Right lobe of liver (tissue), 6 donors: ENCODE data around the gene STK31. TPM values are rescaled to one million over a fixed set of nuclear protein-coding genes. Genes with fewer than 3 reads are reported as not detected.
"Not testable (repeated sequence)": the region's sequence is repeated elsewhere in the genome, so short reads cannot be mapped to it uniquely, and the experiment has no call there.

ENCODE experiments used
- ATAC-seq, 4 donors: fragments of 200-7000 bp; cut with Tn5 transposase; one replicate each; pipeline ENCODE4 v1.9.1; 2020; ENCODE audit warnings: mild to moderate bottlenecking in 4 of 4, moderate library complexity in 4 of 4
- DNase-seq, 3 donors: peaks; one replicate each; pipeline ENCODE4 v3.0.0-alpha.2; 2020
- H3K27ac ChIP-seq, 3 donors: fragments of 200-600 bp; one replicate each; pipeline ENCODE4 v1.8.0; 2022
- H3K27me3 ChIP-seq, 2 donors: fragments of 200-600 bp; one replicate each; pipeline ENCODE4 v1.8.0; 2022
- H3K36me3 ChIP-seq, 4 donors: fragments of 200-600 bp; sonication (generic) in 1 of 4; one replicate each; pipeline versions ENCODE4 v1.5.1 to v1.8.0; 2017 to 2022; ENCODE audit warnings: control low read depth in 1 of 4
- H3K4me1 ChIP-seq, 4 donors: fragments of 200-600 bp; sonication (generic) in 1 of 4; one replicate each; pipeline versions ENCODE4 v1.5.1 to v1.8.0; 2017 to 2022; ENCODE audit warnings: control low read depth in 1 of 4
- H3K4me3 ChIP-seq, 3 donors: fragments of 200-600 bp; one replicate each; pipeline ENCODE4 v1.8.0; 2022
- H3K9me3 ChIP-seq, 4 donors: fragments of 200-600 bp; sonication (generic) in 1 of 4; one replicate each; pipeline versions ENCODE4 v1.5.1 to v1.8.0; 2017 to 2022; ENCODE audit warnings: control low read depth in 1 of 4
- POLR2A ChIP-seq: fragments of 450-650 bp; IDR thresholded peaks from one replicate; pipeline ENCODE4 v1.6.1; 2017; ENCODE audit warnings: antibody characterized with exemption, mild to moderate bottlenecking
- WGBS: methylation state at CpG from one replicate; pipeline ENCODE4 v1.1.6; 2018; ENCODE audit warnings: low coverage, low lambda C conversion rate; ENCODE audit not compliant: insufficient coverage; ENCODE audit errors: missing lambda C conversion rate; 5-methylcytosine and 5-hydroxymethylcytosine counted together
- intact Hi-C, 2 donors: fragments of 100-400 bp; cut with DNase I; formaldehyde crosslinking; loops; one replicate each; pipeline versions ENCODE4 v1.11.2 to v1.14.1; 2022
- total RNA-seq, 6 experiments: library from RNA; depleted of rRNA in 2 of 6; stranded (reverse); fragments of >200 nt in 2 of 6; fragmentation: NEBNext Ultra II Directional in 3 of 6; extraction: Animal tissue kit (Norgen Biotek cat#: 25700) in 3 of 6; gene quantifications; one replicate each; pipeline versions ENCODE4 v1.1.0 to v1.2.4, GENCODE V29; 2016 to 2023
- TF ChIP-seq, protein P1 (sequence below), 4 donors: fragments of 200-600 bp in 3 of 4; fragments of 450-650 bp in 1 of 4; IDR thresholded peaks; one replicate each; pipeline versions ENCODE4 v1.5.1 to v1.8.0; 2016 to 2022; ENCODE audit warnings: antibody characterized with exemption in 4 of 4, mild to moderate bottlenecking in 2 of 4
- donor health status: DM: no; HTN: yes; CAD: no.
- donor health status: DM: no; HTN: no; CAD: no.
- donor health status: DM: no; HTN: no; CAD: no.
- donor health status: DM: no; HTN: yes; CAD: no.
- donor health status: DM: no; HTN: yes; CAD: no.

STK31 gene
- total RNA-seq, 6 experiments from 2014 or later = 0.13 to 0.62 (median 0.32) TPM; not detected in 1

GRCh38 chr7:23715099-23715498, 5.1 kb downstream of the STK31 start:
- Histone ChIP-seq H3K27me3 (no peaks in the 10 kb centered on the region), H3K4me1 (no peaks in the 10 kb centered on the region), H3K9me3 (no peaks in the 10 kb centered on the region), H3K27ac (no peak overlapping the region), H3K36me3 (no peaks in the 10 kb centered on the region), H3K4me3 (no peak overlapping the region)
- ATAC-seq (no peak), DNase-seq (no peak)
- intact Hi-C loops = no loop called here
- 68% methylated on average over 6 of the region's 6 CpGs for WGBS
- TF ChIP-seq POLR2A = no peak
- TF ChIP-seq, protein P1, sequence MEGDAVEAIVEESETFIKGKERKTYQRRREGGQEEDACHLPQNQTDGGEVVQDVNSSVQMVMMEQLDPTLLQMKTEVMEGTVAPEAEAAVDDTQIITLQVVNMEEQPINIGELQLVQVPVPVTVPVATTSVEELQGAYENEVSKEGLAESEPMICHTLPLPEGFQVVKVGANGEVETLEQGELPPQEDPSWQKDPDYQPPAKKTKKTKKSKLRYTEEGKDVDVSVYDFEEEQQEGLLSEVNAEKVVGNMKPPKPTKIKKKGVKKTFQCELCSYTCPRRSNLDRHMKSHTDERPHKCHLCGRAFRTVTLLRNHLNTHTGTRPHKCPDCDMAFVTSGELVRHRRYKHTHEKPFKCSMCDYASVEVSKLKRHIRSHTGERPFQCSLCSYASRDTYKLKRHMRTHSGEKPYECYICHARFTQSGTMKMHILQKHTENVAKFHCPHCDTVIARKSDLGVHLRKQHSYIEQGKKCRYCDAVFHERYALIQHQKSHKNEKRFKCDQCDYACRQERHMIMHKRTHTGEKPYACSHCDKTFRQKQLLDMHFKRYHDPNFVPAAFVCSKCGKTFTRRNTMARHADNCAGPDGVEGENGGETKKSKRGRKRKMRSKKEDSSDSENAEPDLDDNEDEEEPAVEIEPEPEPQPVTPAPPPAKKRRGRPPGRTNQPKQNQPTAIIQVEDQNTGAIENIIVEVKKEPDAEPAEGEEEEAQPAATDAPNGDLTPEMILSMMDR (IDR thresholded peaks at IDR 0.05) = no peak

DNA sequence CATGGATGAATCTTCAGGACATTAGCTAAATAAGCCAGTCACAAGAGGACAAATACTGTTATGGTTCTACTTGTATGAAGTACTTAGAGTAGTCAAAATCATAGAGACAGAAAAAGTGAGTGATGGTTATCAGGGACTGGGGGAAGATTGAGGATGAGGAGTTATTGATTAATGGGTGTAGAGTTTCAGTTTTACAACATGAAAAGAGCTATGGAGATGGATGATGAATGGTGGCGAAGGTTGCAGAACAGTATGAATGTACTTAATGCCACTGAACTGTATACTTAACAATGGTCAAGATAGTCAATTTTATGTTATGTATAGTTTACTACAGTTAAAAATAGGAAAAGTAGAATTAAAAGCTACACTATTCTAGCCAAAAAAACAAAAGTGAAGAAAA, 7.8 kb downstream of the STK31 start:
- Histone ChIP-seq H3K9me3 (no peaks in the 10 kb centered on the region), H3K27ac (no peak overlapping the region), H3K27me3 (no peaks in the 10 kb centered on the region), H3K36me3 (no peaks in the 10 kb centered on the region), H3K4me1 (no peaks in the 10 kb centered on the region), H3K4me3 (no peak overlapping the region)
- intact Hi-C loops = no loop called here
- no peak for TF ChIP-seq POLR2A
- TF ChIP-seq, protein P1 (IDR thresholded peaks at IDR 0.05) = no peak
- 88% methylated on average over 1 of the region's 1 CpG for WGBS
- DNase-seq = no peak
- ATAC-seq = no peak

GRCh38 chr7:23721456-23721855, 11.4 kb downstream of the STK31 start:
- no peaks in the 10 kb centered on the region for H3K4me1 ChIP-seq
- no peaks in the 10 kb centered on the region for H3K9me3 ChIP-seq
- no peaks in the 10 kb centered on the region for H3K27me3 ChIP-seq
- no peaks in the 10 kb centered on the region for H3K36me3 ChIP-seq
- no peak overlapping the region for H3K4me3 ChIP-seq
- WGBS = 92% methylated on average over 4 of the region's 4 CpGs
- ATAC-seq (no peak), DNase-seq (no peak)
- TF ChIP-seq, protein P1 (IDR thresholded peaks at IDR 0.05) = no peak
- no peak for TF ChIP-seq POLR2A
- intact Hi-C loops = no loop called here
- H3K27ac ChIP-seq = no peak overlapping the region

- H3K4me1 ChIP-seq, H3K4me3 ChIP-seq, H3K27me3 ChIP-seq, H3K27ac ChIP-seq, DNase-seq, ATAC-seq, H3K36me3 ChIP-seq, intact Hi-C loops, H3K9me3 ChIP-seq: not testable (repeated sequence)
- 76% methylated on average over 6 of the region's 21 CpGs for WGBS
Observed at GRCh38 chr7:23722587-23723216, 12.7 kb downstream of the STK31 start.

DNA sequence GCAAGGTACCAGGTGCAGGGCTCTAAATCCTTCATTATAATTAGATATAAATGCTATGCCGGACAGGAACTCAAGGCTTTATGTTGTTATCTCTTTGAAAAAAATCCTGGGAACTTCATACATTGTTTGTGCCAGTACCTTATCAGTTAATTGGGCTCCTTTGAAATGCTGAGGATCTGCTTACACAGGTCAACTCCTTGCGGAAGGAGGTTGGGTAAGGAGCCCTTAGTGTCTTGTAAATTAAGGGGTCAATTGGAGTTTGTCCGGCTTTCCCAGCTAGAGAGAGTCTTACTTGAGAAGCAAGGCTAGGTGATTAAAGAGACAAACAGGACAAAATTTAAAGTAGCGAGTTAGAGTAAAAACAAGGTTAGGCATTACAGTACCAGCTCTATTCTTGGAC, 14.1 kb downstream of the STK31 start:
- H3K4me3 ChIP-seq, H3K27me3 ChIP-seq, ATAC-seq, H3K4me1 ChIP-seq, DNase-seq, H3K27ac ChIP-seq, H3K9me3 ChIP-seq, H3K36me3 ChIP-seq, intact Hi-C loops: not testable (repeated sequence)
- 49% methylated on average over 3 of the region's 4 CpGs for WGBS

GRCh38 chr7:23742051-23742450, 32.0 kb downstream of the STK31 start:
- ATAC-seq (no peak), DNase-seq (no peak)
- H3K36me3 ChIP-seq = no peaks in the 10 kb centered on the region
- H3K27ac ChIP-seq = no peak overlapping the region
- no peaks in the 10 kb centered on the region for H3K4me1 ChIP-seq
- TF ChIP-seq POLR2A = no peak
- TF ChIP-seq, protein P1 (IDR thresholded peaks at IDR 0.05) = no peak
- no peaks in the 10 kb centered on the region for H3K27me3 ChIP-seq
- intact Hi-C loops = no loop called here
- no peak overlapping the region for H3K4me3 ChIP-seq
- H3K9me3 ChIP-seq = peaks cover 0 to 4% (median 0%) of the 10 kb centered on the region in 4 donors
